HG03354 (cell line): Measurements from ENCODE around the gene WNK3.
"Not testable (repeated sequence)": the region's sequence is repeated elsewhere in the genome, so short reads cannot be mapped to it uniquely, and the experiment has no call there.

Experiments used
- ATAC-seq: cut with Tn5 transposase; IDR thresholded peaks from one replicate; pipeline ENCODE4 v1.9.1; 2021; ENCODE audit warnings: mild to moderate bottlenecking; ENCODE audit not compliant: unreplicated experiment, poor library complexity, severe bottlenecking

The WNK3 gene

DNA sequence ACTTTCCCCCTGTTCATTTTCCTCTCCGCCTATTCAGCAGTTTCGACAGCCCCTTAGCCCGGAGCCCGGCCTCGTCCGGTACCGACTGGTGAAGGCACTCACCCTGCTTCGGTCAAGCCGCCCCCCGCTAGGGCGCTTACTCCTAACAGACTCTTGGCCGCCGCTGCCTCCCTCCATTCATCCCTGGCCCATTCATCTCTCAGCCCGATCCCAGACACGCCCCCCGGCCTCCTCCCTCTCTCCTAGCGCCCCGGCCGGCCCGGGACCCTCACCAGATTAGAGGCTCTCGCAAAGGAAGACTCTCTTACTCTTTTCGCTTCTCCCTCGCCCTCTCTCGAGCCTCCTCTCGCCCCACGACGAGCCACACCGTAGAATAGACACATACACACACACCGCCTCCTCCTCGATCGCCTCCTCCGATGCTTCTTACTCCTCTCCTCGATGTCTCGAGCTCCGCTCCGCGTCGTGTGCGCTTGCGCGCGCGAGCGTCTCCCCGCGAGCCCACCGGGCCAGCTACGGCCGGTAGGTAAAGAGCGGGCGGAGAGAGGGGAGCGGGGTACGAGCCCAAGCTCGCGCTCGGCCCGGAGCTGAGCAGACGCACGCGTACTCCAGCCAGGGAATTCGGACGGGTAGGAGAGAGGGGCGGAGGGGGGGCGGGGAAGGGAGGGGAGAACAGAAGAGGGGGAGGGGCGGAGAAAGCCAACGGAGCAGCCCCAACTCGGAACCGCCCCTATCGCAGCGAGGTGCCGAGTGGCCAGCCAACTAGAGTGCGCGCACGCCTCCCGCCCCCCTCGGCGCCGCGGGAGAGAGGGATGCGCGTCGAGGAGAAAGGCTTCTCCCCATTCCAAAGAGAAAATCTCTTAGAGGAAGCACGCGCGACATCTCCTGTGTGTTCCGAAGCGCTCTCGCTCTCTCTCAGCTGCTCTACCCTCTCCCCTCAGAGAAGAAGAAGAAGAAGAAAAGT lies at the start of gene WNK3:
Gene WNK3 (minus strand): TSS at position 633 of the 964 bp plus-strand sequence.
- ATAC-seq = no peak

DNA sequence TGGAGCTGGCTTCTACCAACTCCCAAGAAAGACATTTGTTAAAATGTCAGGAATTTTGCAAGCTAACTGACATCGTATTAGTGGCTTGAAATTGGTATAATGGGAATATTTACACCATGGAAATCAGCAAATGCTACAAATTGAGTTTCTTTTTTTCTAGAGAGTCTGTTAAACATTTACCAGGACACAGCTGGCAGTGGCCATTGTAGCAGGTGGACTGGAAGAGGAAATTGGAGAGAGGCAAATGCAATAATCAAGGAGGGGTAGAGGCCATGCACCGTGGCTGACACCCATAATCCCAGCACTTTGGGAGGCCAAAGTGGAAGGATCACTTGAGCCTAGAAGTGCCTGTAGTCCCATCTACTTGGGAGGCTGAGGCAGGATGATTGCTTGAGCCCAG lies 49.4 kb upstream of the WNK3 start:
- no peak for ATAC-seq

DNA sequence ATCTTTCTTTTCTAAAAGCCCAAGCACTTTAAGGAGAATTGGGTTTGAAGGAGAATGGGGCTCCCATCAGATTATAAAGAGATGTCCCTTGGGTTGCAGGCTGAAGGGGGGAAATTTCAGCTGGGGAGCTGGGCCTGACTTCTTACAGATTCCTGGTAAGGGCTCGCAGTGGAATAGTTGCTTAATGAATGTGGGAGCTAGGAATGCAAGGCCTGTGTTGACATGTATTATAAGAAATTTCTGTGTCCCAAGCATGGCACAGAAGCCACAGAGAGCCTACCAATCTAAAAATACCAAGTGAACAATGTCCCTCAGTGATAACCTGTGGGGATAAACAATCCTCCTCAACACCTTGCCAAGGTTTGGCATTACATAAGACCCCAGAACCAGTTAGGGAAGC lies 39.3 kb upstream of the WNK3 start:
- ATAC-seq = no peak

- ATAC-seq = no peak
Measured at GRCh38 chrX:54386314-54386713, 28.5 kb upstream of the WNK3 start.

DNA sequence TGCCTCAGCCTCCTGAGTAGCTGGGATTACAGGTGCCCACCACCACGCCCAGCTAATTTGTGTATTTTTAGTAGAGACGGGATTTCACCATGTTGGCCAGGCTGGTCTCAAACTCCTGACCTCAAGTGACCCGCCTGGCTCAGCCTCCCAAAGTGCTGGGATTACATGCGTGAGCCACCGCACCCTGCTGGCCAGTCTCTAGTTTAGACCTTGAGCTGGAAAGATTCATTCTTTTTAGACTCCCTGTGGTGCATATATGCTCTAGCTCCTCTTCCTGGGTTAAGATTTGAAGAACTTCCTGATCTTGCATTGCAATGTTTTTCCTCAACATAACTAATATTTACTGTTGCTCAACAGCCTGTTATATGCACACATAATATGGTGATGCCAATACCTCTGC lies 26.8 kb upstream of the WNK3 start:
- ATAC-seq = not testable (repeated sequence)

GRCh38 chrX:54359408-54359807 lies 1.6 kb upstream of the WNK3 start:
- no peak for ATAC-seq

DNA sequence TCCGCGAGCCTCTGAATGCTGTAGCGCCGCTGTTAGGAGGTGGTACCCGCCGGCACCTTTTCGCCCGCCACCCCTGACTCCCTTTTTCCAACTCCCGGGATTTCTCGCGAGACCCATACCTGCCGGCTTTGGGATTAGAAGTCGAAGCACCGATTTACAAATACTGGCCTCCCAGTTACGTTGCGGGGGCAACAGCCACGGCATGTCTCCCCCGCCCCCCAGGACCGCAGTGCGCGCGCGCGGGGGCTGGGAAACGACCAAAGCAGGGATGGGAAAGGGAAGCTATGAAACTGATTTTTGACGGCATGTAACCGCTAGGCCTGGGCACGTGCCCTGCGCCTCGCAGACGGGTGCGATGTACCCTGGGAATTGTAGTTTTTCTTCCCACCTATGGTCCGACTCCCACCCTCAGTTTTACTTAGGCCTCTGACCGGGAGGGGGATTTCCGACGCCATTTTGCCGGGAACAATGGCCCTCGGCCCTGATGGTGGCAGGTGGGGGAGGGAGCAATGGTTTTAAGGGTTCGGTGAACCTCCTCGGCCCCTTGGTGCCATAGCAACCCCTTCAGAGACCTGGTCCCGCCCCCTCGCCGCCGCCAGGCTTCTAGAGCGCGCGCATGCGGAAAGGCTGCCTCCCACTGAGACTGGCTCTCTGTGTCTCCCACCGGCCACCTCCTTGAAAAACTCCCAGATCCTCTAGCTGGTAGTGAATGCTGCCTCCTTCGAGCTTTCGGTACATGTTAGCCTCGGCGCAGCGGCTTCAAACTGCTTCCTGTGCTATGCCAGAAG lies 772 bp upstream of the WNK3 start:
- no peak for ATAC-seq

DNA sequence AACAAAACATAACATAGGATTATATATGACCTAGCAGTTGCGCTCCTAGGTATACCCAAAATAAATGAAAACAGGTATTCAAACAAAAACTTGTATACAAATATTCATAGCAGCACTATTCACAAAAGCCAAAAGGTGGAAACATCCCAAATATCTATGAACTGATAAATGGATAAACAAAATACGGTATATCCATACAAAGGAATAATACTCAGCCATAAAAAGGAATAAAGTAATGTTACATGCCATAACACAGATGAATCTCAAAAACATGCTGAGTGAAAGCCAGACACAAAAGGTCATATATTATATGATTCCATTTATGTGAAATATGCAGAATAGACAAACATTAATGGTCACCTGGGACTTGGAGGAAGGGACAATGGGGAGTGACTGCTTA lies 5.2 kb downstream of the WNK3 start:
- no peak for ATAC-seq

DNA sequence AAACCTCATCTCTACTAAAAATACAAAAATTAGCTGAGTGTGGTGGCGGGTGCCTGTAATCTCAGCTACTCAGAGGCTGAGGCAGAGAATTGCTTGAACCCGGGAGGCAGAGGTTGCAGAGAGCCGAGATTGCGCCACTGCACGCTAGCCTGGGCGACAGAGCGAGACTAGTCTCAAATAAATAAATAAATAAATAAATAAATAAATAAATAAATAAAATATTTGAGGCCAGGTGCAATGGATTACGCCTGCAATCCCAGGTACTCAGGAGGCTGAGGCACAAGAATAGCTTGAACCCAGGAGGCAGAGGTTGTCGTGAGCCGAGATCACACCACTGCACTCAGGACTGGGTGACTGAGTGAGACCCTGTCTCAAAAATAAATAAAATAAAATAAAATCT lies 20.5 kb downstream of the WNK3 start:
- not testable (repeated sequence) for ATAC-seq

DNA sequence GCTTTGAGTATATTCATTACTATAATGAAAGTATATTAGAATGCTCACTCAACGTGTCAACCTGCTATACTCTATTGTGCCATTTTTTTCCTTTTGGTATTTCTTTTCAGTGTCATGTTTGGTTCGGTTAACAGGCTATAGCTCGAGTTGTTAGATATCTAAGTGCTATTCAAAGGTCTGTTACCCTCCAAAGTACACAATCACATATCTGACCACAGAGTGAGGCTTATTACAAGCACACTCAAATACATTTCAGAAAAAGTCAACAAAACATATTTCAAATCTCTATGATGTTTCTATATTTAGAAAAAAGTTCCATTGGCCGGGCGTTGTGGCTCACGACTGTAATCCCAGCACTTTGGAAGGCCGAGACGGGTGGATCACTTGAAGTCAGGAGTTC lies 32.8 kb downstream of the WNK3 start:
- no peak for ATAC-seq

DNA sequence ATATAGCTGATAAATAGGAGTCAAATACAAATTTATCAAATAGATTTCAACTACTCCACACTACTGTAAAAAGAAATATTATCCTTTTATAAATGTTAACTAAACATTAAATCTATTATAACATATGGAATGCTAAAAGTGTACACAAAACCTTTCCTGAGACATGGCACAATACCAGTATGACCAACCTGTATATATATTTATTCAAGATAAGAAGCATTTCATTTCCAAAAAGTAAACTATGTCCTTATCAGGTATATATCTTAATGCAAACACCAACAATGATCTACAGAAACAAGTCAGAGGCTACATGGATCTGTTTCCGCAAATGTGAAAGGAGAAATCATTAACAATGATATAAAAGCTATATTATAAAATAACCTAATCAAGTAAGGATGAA lies 37.8 kb downstream of the WNK3 start:
- ATAC-seq = no peak

GRCh38 chrX:54306379-54306778 lies 51.5 kb downstream of the WNK3 start:
- no peak for ATAC-seq

- ATAC-seq = no peak
Measured at GRCh38 chrX:54301516-54301915, 56.3 kb downstream of the WNK3 start.

- no peak for ATAC-seq
Measured at GRCh38 chrX:54294306-54294705, 63.5 kb downstream of the WNK3 start.

DNA sequence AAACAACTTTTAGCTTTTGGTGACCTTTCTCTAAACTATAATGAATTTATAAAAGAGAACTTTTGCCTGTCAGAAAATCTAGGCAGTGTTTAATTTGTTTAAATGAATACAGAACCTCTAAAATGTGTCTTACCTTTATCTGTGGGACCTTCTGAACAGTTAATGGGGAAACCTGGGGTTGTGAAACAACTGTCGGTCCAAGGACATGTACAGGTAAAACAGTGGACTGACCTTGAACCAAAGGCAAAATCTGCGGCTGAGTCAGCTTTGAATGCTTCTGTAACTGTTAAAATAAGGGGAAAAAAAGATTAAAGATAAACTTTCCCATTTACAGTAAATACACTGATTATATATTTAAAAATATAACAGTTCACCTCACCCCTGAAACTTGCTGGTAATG lies 65.1 kb downstream of the WNK3 start:
- ATAC-seq = no peak

DNA sequence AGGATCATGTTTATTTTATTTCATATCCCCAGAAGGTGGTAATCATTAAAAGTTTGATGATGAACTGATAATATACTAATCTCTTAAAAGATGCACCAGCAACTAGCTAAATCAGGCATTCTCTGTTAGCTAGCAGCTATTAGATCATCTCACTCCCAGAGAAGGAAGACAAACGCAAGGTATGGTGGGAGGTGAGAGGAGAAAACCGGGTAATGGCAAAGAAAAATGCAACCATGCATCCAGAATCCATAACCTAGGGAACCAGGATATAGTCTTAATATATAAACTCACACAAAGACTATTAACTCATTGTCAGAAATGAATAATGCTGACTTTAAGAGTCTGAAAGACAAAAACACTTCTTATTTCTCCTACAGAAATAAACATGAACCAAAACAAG lies 66.1 kb downstream of the WNK3 start:
- ATAC-seq = no peak

DNA sequence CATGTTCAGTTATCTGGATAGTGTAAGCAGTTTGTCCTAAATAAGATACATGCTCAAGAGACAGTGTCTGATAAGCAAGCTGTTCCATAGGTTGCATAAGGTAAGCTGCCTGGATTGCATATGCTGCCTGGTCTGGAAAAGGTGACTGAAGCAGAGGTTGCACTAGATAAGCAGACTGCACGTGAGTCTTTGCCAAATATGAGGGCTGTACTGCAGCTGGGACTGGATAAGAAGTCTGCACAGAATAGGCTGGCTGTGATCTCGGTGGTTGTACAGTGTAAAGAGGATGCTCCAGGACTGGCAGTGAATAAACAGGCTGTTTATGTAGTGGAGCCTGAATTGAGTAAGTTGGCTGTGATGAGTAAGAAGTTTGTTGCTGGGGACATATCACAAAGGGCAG lies 68.9 kb downstream of the WNK3 start:
- no peak for ATAC-seq

- no peak for ATAC-seq
Measured at GRCh38 chrX:54288277-54288676, 69.6 kb downstream of the WNK3 start.

GRCh38 chrX:54281676-54282075 lies 76.2 kb downstream of the WNK3 start:
- ATAC-seq = no peak

DNA sequence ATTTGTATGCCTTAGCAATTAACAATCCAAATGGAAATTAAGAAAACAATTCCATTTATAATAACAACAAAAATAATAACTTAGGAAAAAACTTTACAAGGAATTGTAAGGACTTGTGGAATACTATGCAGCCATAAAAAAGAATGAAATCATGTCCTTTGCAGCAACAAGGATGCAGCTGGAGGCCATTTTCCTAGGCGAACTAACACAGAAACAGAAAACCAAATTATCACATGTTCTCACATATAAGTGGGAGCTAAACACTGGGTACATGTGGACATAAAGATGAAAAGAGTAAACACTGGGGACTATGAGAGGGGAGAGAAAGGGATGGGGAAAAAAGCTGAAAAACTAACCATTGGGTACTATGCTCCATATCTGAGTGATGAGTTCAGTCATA lies 77.4 kb downstream of the WNK3 start:
- ATAC-seq = no peak

GRCh38 chrX:54271664-54272063 lies 86.2 kb downstream of the WNK3 start:
- no peak for ATAC-seq
